HepG2 (cell line): ENCODE measurements around the gene BNC1. TPM values are rescaled to one million over a fixed set of nuclear protein-coding genes. Genes with fewer than 3 reads are reported as not detected.

Source experiments
- ATAC-seq: fragments of 200-7000 bp; cut with Tn5 transposase; 3 replicates; pipeline ENCODE4 v1.9.1; 2020; ENCODE audit warnings: mild to moderate bottlenecking, moderate library complexity
- BruUV-seq: library from RNA; stranded (reverse); fragments of 400-500 nt; replicated peaks from 2 replicates; lab custom pipeline; 2021; lab: Mats Ljungman, UMichigan
- CTCF ChIA-PET: fragments of 300-600 bp; formaldehyde crosslinking; extraction: SDS; loops from one replicate; lab custom pipeline; 2021; ENCODE audit warnings: low total read pairs, inconsistent platforms, low intra/inter-chr PET ratio; lab: Yijun Ruan, JAX
- POLR2A ChIA-PET: fragments of 350-600 bp; sonication (Branson Sonifier 250); formaldehyde crosslinking; loops from one replicate; lab custom pipeline; 2020; ENCODE audit warnings: antibody characterized with exemption, inconsistent platforms; lab: Yijun Ruan, JAX
- DNase-seq: peaks from one replicate; pipeline ENCODE4 v3.0.0-alpha.2; 2015; ENCODE audit warnings: low spot score
- FAIRE-seq: peaks from 3 replicates; lab custom pipeline; 2011; peaks lifted over from hg19 to GRCh38; lab: Jason Lieb, UNC
- H2AFZ ChIP-seq: one replicate; pipeline ENCODE4 v1.6.1; 2011; ENCODE audit warnings: low read length, inconsistent platforms
- H3K27ac ChIP-seq: fragments of 300-600 bp; 3 replicates; pipeline ENCODE4 v1.8.0; 2011; ENCODE audit warnings: mixed run types, mild to moderate bottlenecking, mixed read lengths, low read length, inconsistent platforms; ENCODE audit not compliant: insufficient read depth; ENCODE audit errors: extremely low read length
- H3K27me3 ChIP-seq, 2 experiments: fragments of 200-600 bp in 1 of 2; 2 replicates in 1 of 2; 3 replicates in 1 of 2; pipeline versions ENCODE4 v1.6.0 to v1.8.0; 2011; ENCODE audit warnings: low read length in 2 of 2, mild to moderate bottlenecking in 2 of 2, moderate library complexity in 2 of 2, inconsistent platforms in 1 of 2; ENCODE audit not compliant: insufficient read depth in 2 of 2, control insufficient read depth in 1 of 2
- H3K36me3 ChIP-seq, 2 experiments: fragments of 200-600 bp in 1 of 2; replicated peaks in 1 of 2; 2 replicates in 1 of 2; 3 replicates in 1 of 2; pipeline versions ENCODE4 v1.5.1 to v1.8.0; 2011; ENCODE audit warnings: low read length in 2 of 2, inconsistent platforms in 1 of 2; ENCODE audit not compliant: insufficient read depth in 2 of 2, control insufficient read depth in 1 of 2
- H3K4me1 ChIP-seq: 2 replicates; pipeline ENCODE4 v1.5.1; 2012; ENCODE audit warnings: low read length, inconsistent platforms; ENCODE audit not compliant: insufficient read depth
- H3K4me2 ChIP-seq: 2 replicates; pipeline ENCODE4 v1.6.0; 2011; ENCODE audit warnings: low read depth, low read length, inconsistent platforms
- H3K4me3 ChIP-seq, 3 experiments: fragments of 200-600 bp in 1 of 3; sonication (generic), shearing (Covaris generic) in 1 of 3; replicated peaks in 1 of 3; 2 replicates each; pipeline ENCODE4 v1.5.1; 2011 to 2016; ENCODE audit warnings: low read length in 3 of 3, inconsistent platforms in 2 of 3, low read depth in 2 of 3, mild to moderate bottlenecking in 2 of 3, control low read depth in 1 of 3, mixed read lengths in 1 of 3; ENCODE audit not compliant: insufficient read depth in 1 of 3
- H3K79me2 ChIP-seq: one replicate; pipeline ENCODE4 v1.6.1; 2011; ENCODE audit warnings: low read length, inconsistent platforms; ENCODE audit not compliant: insufficient read depth
- H3K9ac ChIP-seq: 2 replicates; pipeline ENCODE4 v1.6.0; 2011; ENCODE audit warnings: mild to moderate bottlenecking, low read depth, low read length, inconsistent platforms; ENCODE audit not compliant: insufficient read depth
- H3K9me3 ChIP-seq: 2 replicates; pipeline ENCODE4 v1.5.1; 2012; ENCODE audit warnings: mild to moderate bottlenecking, low read length
- H4K20me1 ChIP-seq: 2 replicates; pipeline ENCODE4 v1.6.0; 2011; ENCODE audit warnings: inconsistent platforms, mild to moderate bottlenecking, low read length, moderate library complexity; ENCODE audit not compliant: insufficient read depth
- FOXK2 ChIP-seq: fragments of 450-650 bp; IDR thresholded peaks from 2 replicates; pipeline ENCODE4 v1.6.1; 2016
- HNRNPH1 ChIP-seq: fragments of 200-400 bp; formaldehyde crosslinking; optimal IDR thresholded peaks from 2 replicates; pipeline ENCODE3; 2017; ENCODE audit warnings: mild to moderate bottlenecking, low read depth, low read length
- PITX1 ChIP-seq: sonication (generic); formaldehyde crosslinking; IDR thresholded peaks from 2 replicates; pipeline ENCODE4 v1.5.1; 2020; ENCODE audit warnings: mild to moderate bottlenecking, missing genetic modification reagents
- ZNF33A ChIP-seq: sonication (generic); formaldehyde crosslinking; IDR thresholded peaks from 2 replicates; pipeline ENCODE4 v1.5.1; 2020; ENCODE audit warnings: missing genetic modification reagents, mild to moderate bottlenecking, moderate library complexity, borderline replicate concordance
- ZNF780A ChIP-seq: sonication (generic); formaldehyde crosslinking; IDR thresholded peaks from 2 replicates; pipeline ENCODE4 v1.8.0; 2022; ENCODE audit warnings: mild to moderate bottlenecking, missing genetic modification reagents, moderate library complexity
- WGBS: methylation state at CpG from one replicate; pipeline ENCODE4 v1.1.6; 2017; ENCODE audit warnings: low lambda C conversion rate; 5-methylcytosine and 5-hydroxymethylcytosine counted together
- in situ Hi-C: cut with HindIII; loops from 2 replicates; pipeline ENCODE4 v1.10.0; 2017; ENCODE audit warnings: low pct_unique_long_range_greater_than_20kb; ENCODE audit not compliant: extremely low pct_ligation_motif_present
- intact Hi-C: fragments of 100-400 bp; cut with micrococcal nuclease; formaldehyde crosslinking; loops from one replicate; pipeline ENCODE4 v1.10.0; 2022; ENCODE audit not compliant: unreplicated experiment
- polyA plus RNA-seq, 8 experiments: library from polyadenylated mRNA; depleted of rRNA in 3 of 8; stranded (reverse) in 7 of 8; unstranded in 1 of 8; fragments of >200 nt; fragmentation: Illumina TruSeq in 4 of 8; extraction: Trizol in 4 of 8; gene quantifications; 2 replicates each; pipeline versions ENCODE4 v1.2.1 to v1.2.3, GENCODE V29; 2011 to 2016; ENCODE audit warnings: low read depth in 4 of 8, missing spikeins in 1 of 8, mixed read lengths in 1 of 8; ENCODE audit not compliant: insufficient read depth in 1 of 8
- total RNA-seq, 5 experiments: library from RNA; depleted of rRNA; stranded (reverse); fragments of >200 nt; fragmentation: Illumina TruSeq; extraction: Trizol; gene quantifications; 2 replicates each; pipeline ENCODE4 v1.2.3, GENCODE V29; 2016; ENCODE audit warnings: low read depth in 1 of 5
- TF ChIP-seq, protein P1 (sequence below): sonication (generic); formaldehyde crosslinking; conservative IDR thresholded peaks from 2 replicates; pipeline ENCODE4 v1.8.1; 2023; ENCODE audit warnings: missing genetic modification reagents

The BNC1 gene
- total and polyA plus RNA-seq, 2 of the 13 experiments (the other 11 are each of a cell fraction or from before 2014, with no cell fraction given) = not detected

DNA sequence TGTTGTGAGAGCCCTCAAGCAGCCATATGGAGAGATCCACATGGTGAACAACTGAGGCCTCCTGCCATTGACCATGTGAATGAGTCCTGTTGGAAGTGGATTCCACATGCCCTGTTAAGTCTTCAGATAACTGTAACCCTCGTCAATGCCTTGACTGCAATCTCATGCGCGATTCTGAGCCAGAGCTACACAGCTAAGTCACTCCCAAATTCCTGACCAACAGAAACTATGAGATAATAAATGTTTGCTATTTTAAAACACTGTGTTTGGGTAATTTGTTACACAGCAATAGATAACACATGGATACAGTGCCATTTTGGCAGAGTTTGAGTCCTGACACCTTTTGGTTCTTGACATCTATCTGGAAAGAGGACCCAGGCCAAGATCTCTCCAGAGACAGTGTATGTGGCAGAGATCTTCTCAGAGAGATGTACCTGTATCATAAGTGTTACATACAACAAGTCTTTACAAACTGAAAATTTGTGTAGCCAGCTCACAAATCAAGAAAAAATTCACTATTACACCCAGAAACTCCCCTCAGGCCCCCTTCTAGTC, 34.5 kb upstream of the BNC1 start (continued):
- TF ChIP-seq, protein P1, sequence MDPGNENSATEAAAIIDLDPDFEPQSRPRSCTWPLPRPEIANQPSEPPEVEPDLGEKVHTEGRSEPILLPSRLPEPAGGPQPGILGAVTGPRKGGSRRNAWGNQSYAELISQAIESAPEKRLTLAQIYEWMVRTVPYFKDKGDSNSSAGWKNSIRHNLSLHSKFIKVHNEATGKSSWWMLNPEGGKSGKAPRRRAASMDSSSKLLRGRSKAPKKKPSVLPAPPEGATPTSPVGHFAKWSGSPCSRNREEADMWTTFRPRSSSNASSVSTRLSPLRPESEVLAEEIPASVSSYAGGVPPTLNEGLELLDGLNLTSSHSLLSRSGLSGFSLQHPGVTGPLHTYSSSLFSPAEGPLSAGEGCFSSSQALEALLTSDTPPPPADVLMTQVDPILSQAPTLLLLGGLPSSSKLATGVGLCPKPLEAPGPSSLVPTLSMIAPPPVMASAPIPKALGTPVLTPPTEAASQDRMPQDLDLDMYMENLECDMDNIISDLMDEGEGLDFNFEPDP (CRISPR knock-in tag) = no peak
- TF ChIP-seq PITX1 (CRISPR knock-in tag) (no peak), HNRNPH1 (no peak)

DNA sequence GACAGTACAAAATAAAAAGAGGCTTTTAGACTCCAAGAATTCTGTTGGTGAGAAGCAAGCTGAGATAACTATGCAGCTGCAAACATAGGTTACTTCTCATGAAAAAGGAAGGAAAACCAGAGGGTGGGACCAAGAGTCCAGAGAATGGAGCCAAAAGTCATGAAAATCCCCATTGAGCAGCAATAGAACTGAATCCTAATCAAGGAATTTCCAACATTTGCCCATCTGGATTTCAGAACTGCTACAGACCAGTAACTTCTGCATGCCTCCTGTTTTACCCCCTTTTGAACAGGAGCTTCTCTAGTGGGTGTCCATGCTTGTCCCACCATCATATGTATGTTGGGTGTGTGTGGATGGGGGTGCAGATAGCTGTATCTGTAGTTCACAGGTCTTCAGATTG, 33.6 kb upstream of the BNC1 start:
- ChIA-PET POLR2A (no interaction called here), CTCF (no interaction called here)
- FAIRE-seq (no peak), DNase-seq (no peak), ATAC-seq (no peak)
- Histone ChIP-seq H3K9me3 (no peaks in the 10 kb centered on the region), H3K27ac (no peak overlapping the region), H3K9ac (no peak overlapping the region), H2AFZ (no peak overlapping the region), H3K27me3 (no peaks in the 10 kb centered on the region), H3K36me3 (no peaks in the 10 kb centered on the region), H3K79me2 (no peaks in the 10 kb centered on the region), H3K4me1 (no peaks in the 10 kb centered on the region), H3K4me3 (no peak overlapping the region), H3K4me2 (no peak overlapping the region), H4K20me1 (no peaks in the 10 kb centered on the region)
- no TSS peak for BruUV-seq
- intact Hi-C loops (no loop called here), in situ Hi-C loops (no loop called here)
- TF ChIP-seq ZNF33A (CRISPR knock-in tag) = no peak

DNA sequence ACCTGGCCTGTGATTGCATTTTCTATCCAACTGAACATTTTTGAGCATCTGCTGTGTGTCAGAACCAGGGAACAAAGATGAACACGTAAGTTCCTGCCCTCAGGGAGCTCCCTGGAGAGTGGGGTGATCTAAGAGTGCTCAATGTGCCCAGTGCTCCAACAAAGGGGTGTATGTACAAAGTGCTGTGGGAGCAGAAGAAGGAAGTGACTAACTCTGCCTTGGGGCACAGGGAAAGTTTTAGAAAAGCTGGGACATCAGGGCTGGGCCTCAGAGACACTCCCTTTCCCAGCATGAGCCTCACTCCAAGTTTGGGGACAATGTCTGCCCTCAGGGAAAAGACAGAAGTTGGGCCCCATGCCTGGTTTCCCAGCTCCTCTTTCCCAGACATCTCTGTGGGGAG, 27.6 kb upstream of the BNC1 start:
- POLR2A ChIA-PET = no interaction called here
- DNase-seq (no peak), FAIRE-seq (no peak), ATAC-seq (no peak)
- in situ Hi-C loops (no loop called here), intact Hi-C loops (no loop called here)
- H3K79me2 ChIP-seq = no peaks in the 10 kb centered on the region
- H3K4me3 ChIP-seq = no peak overlapping the region
- H3K9me3 ChIP-seq = no peaks in the 10 kb centered on the region
- no peak overlapping the region for H2AFZ ChIP-seq
- H3K4me2 ChIP-seq = no peak overlapping the region
- H4K20me1 ChIP-seq = no peaks in the 10 kb centered on the region
- H3K27ac ChIP-seq = no peak overlapping the region
- H3K27me3 ChIP-seq = peaks cover 0 to 6% of the 10 kb centered on the region in 2 experiments; a peak in 1 of 5 replicates
- TF ChIP-seq ZNF780A (CRISPR knock-in tag) (no peak), FOXK2 (no peak)
- TF ChIP-seq, all 625 proteins: peak for 0
- BruUV-seq = no TSS peak
- Histone ChIP-seq H3K4me1 (no peaks in the 10 kb centered on the region), H3K36me3 (no peaks in the 10 kb centered on the region), H3K9ac (no peak overlapping the region)
- CTCF ChIA-PET = no interaction called here
- 0% methylated on average over 1 of the region's 1 CpG for WGBS
